GM21360 (cell line): ENCODE measurements around the gene SLC19A1.

Experiments used
- ATAC-seq: cut with Tn5 transposase; IDR thresholded peaks from one replicate; pipeline ENCODE4 v1.9.1; 2021; ENCODE audit warnings: mild to moderate bottlenecking, moderate library complexity; ENCODE audit not compliant: unreplicated experiment

The SLC19A1 gene

GRCh38 chr21:45494851-45495680 lies 47.2 kb downstream of the SLC19A1 start:
- ATAC-seq = no peak

- ATAC-seq = no peak
These were observed 47.9 kb downstream of the SLC19A1 start for GRCh38 chr21:45494135-45494850.

GRCh38 chr21:45493401-45494001 lies 48.7 kb downstream of the SLC19A1 start:
- no peak for ATAC-seq

- no peak for ATAC-seq
These were observed 49.5 kb downstream of the SLC19A1 start for GRCh38 chr21:45492765-45493164.

GRCh38 chr21:45491623-45492022 lies 50.6 kb downstream of the SLC19A1 start:
- ATAC-seq = no peak

- no peak for ATAC-seq
These were observed 51.2 kb downstream of the SLC19A1 start for GRCh38 chr21:45491056-45491455.

DNA sequence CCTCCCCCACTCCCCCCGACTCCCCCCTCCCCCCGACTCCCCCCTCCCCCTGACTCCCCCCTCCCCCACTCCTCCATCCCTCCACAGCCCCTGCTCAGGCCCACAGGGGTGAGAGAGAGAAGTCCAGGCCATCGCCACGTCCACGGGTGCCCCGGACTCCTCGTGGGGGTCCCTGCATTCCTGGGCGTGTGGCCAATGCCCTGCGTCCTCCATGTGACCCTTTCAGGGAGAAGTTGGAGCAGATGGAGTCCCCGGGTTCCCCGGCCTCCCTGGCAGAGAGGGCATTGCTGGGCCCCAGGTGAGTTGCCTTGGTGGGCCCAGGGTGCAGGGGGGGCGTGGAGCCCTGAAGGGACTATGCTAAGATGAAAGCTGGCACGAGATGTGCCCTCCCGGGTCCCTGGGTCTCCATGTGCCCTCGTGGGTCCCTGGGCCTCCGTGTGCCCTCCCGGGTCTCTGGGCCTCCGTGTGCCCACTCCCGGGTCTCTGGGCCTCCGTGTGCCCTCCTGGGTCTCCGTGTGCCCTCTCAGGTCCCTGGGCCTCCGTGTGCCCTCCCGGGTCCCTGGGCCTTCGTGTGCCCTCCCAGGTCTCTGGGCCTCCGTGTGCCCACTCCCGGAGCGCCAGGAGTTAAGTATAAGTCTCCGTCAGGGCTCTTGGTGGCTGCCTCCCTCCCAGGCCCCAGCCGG lies 52.0 kb downstream of the SLC19A1 start:
- ATAC-seq = no peak

DNA sequence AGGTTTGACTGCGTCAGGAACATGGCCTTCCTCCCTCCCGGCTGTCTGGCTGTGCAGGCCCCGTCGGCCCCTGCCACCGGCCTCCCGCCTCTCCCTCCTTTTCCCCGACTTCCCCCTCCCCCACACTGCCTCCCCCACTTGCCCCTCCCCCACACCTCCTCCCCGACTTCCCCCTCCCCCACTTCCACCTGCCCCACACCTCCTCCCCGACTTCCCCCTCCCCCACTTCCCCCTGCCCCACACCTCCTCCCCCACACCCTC lies 52.6 kb downstream of the SLC19A1 start:
- ATAC-seq = no peak

DNA sequence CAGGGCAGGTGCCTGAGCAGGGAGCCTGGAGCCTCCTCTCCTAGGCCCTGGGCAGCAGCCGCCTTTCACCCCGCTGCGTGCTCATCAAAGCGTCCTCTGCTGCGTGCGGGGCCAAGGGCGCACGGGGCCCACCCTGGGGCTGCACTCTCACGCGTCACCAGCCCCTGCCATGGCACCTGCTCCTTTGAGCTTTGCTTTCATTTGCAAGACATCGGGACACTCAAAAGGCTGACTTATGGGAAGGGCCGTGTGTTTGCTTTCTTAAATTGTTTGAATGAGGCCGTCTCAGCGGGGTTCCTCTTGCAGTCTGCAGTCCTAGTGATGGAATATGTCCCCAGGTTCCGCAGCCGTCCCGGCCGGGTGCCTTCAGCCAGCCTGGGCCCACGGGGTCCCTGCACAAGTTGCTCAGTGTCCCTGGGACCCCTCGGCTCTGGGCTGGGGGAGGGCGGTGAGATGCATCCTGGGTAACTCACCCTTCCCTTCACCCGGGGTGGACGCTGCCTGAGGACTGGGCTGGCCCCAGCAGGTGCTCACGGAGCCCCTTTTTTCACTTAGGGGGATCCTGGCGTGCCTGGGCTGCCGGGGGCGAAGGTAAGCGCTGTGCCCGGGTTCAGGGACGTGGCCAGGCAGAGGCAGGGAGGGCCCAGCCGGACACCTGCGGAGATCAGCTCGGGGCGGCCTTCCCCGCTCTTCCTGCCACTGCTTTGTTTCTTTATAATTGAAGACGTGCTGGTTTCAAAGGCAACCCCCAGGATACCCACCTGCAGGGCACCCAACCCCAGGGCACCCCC lies 53.1 kb downstream of the SLC19A1 start:
- no peak for ATAC-seq

DNA sequence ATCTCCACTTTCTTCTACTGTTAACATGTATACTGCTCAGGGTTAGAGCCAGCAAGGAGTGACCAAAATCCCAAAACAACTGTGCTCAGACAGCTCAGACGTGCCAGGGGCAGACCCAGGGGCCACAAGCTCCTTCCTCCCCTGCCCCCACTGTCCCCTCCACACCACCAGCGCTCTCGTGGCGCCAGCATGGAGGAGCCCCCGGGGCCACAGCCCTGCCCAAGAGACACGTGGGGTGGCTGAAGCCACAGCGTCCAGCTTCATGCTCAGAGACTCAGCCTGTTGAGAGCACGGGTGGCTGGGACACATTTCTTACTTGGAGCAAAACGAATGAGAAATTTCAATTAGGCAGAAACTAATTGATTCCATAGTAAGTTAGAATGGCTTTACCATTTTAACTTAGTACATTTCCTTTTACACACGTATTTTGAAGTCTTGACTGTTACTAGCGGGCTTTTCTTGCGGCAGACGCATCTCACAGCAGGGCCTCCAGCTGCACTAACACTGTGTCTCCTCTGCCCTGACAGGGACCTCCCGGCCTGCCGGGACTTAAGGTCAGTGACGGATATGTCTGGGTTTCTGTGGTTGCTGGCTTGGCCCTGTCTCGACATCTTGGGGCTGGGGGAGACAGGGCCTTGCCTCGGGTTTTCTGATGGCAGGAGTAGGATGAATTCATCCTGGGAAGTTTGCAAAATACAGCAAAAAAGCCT lies 54.2 kb downstream of the SLC19A1 start:
- no peak for ATAC-seq

DNA sequence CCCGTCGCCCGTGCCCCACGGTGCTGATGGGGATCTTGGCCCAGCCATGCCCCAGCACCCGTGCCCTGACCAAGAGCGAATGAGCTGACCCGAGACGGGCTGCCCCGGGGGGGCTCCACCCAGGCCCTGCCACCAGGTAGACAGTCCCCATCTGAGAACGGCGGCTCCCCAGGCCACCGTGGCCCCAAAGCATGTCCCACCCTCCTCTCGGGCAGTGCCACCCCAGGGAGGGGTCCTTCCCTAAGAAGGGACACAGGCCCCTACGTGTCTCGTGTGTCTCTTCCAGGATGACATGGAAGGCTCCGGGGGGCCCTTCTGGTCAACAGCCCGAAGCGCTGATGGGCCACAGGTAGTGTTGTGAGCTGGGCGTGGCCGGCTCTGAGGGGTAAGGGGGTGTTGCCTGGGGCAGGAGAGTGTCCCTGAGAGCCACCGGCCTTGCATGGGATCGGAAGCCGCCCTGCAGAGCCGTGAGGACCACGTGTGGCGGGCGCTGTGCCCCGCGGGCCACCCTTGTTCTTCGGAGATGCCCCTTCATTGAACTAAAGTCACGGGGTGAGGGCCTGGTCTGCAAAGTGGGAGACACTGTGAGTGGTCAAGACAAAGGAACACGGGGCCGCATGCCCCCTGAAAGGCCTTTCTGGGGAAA lies 55.0 kb downstream of the SLC19A1 start:
- no peak for ATAC-seq

GRCh38 chr21:45486443-45487160 lies 55.6 kb downstream of the SLC19A1 start:
- ATAC-seq = no peak

- no peak for ATAC-seq
These were observed 56.4 kb downstream of the SLC19A1 start for GRCh38 chr21:45485686-45486442.

- no peak for ATAC-seq
These were observed 57.9 kb downstream of the SLC19A1 start for GRCh38 chr21:45484318-45484717.

DNA sequence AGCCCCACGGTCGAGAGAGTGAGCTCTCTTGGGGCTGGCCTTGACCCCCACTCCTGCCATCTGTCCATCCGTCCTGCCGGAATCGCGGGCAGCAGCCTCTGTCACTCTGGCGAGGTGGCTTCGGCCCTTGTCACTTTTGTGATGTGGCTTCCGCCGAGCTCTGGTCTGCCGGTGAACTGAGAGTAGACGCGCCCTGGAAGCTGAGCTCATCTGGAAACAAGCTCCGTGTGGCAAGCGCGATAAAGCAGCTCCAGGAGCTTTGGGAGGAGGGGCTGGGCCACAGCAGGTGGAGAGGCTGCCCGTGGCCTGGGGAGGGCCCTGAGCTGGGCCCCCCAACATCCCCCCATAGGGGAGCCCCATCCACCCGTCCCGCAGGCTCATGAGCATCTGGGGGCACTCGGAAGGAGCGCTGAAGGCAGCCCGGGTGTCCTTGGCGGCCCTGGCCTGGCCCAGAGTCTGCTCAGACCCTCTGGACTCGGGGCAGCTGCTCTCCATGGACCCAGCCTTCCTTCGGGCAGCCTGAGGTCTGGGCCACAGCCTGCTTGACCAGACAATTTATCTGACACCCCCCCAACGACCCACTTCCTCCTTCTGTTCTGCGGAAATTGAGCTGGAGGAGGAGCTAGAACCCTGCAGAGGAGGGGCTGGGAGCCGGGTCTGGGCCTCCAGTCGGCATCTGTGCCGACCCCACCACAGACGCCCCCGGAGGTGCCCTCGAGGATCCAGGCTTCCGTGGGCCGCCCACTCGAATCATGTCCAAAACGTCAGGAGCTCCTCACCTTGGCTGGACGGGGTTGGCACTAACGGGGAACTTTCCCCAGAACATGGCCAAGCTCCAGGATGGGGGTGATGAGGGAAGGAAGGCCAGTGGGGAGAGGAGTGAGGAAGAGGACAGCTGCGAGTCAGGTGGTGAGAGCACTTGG lies 59.1 kb downstream of the SLC19A1 start:
- no peak for ATAC-seq

DNA sequence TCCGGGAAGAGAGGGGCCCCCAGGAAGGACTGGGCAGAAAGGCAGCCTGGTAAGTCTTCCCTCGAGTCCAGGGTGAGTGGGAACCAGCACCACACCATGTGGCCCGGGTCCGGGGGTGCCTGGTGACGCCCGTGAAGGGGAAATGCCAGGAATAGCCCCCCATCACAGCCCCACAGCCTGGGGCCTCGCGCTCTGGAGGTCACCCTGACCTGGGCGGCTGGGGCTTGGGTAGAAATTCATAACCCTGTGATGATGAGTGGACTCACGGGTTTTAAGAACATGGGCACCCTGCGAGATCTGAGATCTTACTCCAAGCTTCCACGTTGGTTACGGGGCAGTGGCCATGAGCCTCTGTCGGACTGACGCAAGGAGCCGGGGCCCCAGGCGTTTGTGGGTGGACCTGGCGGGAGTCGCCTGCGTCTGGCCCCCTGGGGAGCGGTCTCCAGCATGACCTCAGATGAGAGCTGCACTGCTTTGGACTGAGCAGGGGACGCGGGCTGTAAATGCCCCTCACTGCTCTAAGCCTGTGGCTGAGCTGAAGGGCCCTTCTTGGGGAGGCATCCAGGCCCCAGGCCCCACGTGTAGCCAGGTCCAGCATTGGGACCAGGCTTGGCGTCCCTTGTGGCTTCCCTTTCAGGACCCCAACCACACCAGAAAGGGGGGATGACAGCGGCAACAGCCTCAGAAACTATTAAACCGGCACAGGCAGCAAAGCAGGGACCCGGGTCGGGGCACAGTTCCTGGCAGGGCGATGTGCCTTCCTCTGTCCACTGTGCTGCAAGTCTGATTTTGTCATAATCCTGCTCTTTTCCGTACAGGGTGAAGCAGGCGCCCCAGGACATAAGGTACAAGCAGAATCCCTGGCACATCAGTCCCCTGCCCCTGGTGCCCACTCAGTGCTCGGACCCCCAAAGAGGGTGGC lies 60.0 kb downstream of the SLC19A1 start:
- no peak for ATAC-seq
